HG03045 (cell line): ENCODE data around the gene DHTKD1.
"Not testable (repeated sequence)": the region's sequence is repeated elsewhere in the genome, so short reads cannot be mapped to it uniquely, and the experiment has no call there.

Experiments
- ATAC-seq: cut with Tn5 transposase; IDR thresholded peaks from one replicate; pipeline ENCODE4 v1.9.1; 2021; ENCODE audit warnings: mild to moderate bottlenecking, moderate library complexity; ENCODE audit not compliant: unreplicated experiment

The DHTKD1 gene

DNA sequence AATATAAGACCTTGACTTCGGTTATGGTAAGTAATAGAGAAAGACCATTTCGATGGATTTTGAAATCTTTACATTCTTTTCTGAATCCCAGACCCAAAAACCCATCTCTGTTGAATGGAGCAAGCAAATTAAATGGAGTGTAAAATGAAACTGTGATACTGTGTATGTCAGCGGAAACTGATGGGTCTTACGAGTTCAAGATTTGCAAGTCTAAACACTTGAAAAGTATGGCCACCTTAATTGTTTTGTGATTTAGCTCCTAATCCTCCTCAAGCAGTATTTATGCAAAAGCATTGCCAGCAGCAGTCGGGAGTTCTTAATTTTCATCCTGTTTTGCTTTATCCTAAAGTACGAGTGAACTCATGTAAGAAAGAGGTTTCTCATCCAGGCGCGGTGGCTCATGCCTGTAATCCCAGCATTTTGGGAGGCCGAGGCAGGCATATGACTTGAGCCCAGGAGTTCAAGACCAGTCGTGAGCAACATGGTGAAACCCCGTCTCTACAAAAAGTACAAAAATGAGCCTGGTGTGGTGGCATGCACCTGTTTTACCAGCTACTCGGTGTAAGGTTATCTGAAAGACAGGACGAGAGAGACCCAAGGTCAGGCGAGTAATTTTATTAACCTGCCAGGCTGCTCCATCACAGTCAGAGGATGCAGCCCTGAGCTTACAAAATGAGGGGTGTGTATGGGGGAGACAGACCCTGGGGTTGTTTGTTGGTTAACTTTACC lies 5.8 kb upstream of the DHTKD1 start:
- ATAC-seq: no peak

DNA sequence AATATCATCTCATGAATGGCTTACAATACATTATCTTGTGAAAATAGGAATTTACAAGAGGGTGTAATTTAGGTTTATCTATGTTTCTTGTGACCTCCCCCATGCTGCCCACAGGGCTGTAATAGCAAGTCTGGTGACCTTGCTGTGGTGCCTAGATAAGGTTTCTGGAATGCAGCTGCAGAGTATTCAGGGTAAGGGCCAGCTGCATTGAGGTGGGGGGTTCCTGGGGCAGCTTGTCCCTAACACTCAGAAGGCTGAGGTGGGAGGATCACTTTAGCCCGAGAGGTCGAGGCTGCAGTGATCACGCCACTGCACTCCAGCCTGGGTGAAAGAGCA lies 5.3 kb upstream of the DHTKD1 start:
- no peak for ATAC-seq

DNA sequence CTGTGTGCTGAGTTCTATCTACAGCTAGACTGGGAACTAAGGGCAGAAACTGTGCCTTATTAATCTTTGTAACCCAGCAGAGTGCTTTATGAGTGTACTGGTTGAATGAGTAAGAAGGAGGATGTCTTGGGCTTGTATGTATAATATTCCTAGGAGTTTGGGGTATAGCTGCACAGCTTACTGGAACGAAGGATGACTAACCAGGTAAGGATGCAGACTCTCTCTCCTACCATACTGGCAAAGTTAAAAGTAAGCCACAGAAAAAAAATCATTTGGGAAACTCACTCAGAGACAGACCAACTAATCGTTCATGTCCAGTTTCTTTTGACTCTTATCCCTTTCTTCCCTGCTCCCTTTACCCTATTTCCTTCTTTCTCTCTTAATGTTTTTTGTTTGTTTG lies 1.4 kb upstream of the DHTKD1 start:
- no peak for ATAC-seq

DNA sequence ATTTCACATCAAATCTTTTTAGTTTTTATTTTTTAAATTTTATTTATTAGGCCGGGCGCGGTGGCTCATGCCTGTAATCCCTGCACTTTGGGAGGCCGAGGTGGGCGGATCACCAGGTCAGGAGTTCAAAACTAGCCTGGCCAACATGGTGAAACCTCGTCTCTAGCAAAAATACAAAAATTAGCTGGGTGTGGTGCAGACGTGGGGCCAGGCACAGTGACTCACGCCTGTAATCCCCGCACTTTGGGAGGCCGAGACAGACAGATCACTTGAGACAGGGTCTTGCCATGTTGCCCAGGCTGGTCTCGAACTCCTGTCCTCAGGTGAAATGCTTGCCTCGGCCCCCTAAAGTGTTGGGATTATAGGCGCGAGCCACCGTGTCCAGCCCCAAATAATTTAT lies 2.7 kb downstream of the DHTKD1 start:
- ATAC-seq: not testable (repeated sequence)

DNA sequence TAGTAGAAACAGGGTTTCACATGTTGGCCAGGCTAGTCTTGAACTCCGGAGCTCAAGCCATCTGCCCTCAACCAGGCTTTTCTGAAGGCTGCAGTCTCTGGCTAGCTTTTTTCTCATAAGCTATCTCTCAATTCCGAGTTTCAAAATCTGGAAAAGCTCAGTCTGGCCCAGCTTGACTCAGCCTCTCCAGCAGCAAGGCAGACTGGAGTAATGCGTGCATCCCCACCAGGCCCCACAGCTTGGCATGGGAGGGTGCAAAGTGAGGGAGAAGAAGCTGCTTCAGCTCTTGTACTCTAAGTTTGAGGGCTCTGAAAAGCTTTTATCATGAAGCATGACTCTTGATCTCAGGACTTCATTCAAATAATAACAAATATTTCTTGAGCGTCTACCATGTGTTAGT lies 4.8 kb downstream of the DHTKD1 start:
- no peak for ATAC-seq

DNA sequence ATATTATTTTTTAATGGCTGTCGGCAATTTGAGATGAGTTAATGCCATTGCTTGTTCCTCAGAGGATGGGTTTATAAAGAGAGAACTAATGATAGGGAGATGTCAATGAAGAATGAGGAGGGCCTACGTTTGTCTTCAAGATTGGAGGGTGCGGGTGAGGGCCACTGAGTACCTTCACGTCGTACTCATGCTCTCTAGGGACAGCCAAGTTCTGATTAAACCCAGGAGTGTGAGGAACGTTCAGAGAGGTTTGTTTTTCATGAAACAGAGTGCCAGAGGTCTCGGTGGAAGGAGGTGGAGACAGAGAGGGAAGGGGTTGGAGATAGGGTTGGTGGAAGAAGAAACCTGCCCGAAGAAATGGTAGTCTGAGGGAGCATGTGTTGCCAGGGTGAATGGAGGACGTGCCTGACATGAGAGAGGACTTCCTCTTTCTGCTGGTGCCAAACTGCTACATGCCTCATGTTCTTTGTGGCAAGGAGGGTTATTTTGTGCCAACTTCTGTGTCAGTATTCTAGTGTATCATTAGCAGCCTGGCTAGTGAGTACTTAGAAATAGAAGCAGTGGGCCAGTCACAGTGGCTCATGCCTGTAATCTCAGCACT lies 8.9 kb downstream of the DHTKD1 start:
- ATAC-seq: no peak

DNA sequence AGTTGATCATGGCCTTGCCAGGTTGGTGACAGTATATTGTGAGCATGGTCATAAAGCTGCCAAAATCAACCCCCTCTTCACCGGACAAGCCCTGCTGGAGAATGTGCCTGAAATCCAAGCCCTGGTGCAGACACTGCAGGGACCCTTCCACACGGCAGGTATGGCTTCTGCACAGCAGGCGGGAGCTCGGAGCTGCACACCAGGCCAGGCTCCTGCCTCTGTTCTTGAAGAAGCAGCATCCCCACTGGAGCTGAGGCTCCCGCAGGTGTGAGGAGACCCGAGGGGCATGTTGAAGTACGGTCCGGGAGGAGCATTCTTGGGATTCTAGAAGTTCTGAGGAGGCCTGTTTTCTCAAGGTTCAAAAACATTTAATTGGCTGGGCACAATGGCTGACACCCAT lies 12.7 kb downstream of the DHTKD1 start:
- ATAC-seq: no peak

DNA sequence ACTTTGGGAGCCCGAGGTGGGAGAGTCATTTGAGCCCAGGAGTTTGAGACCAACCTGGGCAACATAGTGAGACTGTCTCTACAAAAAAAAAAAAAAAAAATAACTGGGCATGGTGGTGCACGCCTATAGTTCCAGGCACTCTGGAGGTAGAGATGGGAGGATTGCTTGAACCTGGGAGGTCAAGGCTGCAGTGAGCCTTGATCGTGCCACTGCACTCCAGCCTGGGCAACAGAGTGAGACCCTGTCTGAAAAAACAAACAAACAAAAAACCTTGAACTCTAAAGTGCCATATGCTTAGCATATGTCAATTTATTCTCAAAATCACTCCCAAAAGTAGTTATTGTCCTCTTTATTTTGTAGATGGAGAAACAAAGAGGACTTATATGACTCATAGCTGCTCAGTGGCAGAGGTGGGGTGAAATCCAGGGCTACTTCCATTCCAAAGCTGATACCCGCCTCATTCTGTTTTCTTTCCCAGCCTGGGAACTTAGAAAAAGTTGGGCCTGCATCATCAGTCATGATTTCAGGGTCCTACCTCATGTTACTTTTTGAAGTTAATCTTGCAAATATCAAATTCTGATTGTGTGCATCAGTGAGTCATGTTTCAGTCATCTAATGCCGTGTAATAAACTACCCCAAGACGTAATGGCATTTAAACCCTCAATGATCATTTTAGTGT lies 13.3 kb downstream of the DHTKD1 start:
- ATAC-seq: no peak

DNA sequence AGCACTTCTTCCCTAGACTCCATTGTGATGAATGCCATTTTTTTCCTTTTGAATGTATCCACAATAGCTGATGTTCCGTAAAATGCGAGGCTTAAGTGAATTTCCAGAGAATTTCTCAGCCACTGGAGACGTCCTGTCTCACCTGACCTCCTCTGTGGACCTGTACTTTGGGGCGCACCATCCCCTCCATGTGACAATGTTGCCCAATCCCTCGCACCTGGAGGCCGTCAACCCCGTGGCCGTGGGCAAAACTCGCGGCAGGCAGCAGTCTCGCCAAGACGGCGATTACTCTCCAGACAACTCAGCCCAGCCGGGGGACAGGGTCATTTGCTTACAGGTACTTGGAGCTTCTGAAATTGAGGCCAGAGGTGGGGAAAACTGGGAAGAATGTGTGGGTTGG lies 20.2 kb downstream of the DHTKD1 start:
- ATAC-seq: no peak

DNA sequence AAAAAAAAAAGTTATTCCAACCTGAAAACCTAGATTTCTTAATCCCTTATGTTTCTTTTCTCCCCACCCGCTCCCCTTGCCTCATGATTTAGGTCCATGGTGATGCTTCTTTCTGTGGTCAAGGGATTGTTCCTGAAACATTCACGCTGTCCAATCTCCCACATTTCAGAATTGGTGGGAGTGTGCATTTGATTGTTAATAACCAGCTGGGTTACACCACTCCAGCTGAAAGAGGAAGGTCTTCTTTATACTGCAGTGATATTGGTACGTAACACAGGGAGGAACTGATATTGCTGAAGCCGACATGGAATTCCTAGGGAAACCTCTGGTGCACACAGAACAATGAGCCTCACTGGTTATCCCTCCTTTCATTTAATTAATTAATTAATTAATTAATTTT lies 22.7 kb downstream of the DHTKD1 start:
- no peak for ATAC-seq

DNA sequence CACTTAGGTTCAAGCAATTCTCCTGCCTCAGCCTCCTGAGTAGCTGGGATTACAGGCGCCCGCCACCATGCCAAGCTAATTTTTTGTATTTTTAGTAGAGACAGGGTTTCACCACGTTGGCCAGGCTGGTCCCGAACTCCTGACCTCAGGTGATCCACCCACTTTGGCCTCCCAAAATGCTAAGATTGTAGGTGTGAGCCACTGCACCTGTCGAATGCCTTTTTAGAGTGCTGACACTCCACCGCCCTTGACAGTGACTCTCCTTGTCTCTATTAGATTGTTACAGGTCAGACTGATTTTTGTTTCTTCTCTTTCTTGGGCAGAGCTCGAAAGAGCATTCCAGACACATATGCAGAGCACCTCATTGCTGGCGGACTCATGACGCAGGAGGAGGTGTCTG lies 28.6 kb downstream of the DHTKD1 start:
- not testable (repeated sequence) for ATAC-seq

DNA sequence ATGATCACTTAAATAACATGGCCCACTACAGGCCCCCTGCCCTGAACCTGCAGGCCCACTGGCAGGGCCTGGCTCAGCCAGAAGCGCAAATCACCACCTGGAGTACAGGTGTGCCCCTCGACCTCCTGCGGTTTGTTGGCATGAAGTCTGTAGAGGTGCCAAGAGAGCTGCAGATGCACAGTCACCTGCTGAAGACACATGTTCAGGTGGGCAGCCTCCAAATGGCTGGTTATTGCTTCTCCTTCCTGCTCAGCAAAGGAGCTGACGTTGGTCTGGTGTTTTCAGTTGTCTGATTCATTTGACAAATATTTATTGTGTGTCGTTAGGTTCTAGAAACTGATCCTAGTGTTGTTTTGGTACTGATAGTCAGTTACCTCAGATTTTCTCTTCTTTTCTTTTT lies 29.0 kb downstream of the DHTKD1 start:
- no peak for ATAC-seq

DNA sequence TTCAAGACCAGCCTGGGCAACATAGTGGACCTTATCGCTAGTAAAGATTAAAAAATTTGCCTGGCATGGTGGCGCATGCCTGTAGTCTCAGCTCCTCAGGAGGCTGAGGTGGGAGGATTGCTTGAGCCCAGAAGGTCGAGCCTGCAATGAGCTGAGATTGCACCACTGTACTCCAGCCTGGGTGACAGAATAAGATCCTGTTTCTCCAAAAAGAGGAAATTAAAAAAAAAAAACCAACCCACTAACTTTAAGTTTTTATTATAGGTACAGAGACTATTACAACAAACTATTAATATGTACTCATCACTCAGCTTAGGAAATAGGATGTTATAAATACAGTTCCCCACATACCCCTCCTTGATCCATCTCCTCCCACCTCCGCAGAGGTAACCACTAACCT lies 30.2 kb downstream of the DHTKD1 start:
- ATAC-seq: no peak

DNA sequence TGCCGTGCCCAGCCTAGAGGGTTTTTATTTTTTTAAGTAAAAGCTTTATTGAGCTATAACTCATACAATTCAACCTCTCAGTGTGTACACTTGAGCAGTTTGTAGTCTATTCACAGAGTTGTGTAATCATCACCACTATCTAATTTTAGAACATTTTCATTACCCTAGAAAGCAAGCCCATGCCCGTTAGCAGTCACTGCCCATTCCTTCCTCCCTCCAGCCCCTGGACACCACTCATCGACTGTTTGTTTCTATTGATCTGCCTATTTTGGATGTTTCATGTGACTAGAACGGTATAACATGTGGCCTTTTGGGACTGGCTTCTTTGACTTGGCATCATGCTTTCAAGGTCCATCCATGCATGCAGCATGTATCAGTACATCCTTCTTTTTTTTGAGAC lies 35.0 kb downstream of the DHTKD1 start:
- no peak for ATAC-seq

DNA sequence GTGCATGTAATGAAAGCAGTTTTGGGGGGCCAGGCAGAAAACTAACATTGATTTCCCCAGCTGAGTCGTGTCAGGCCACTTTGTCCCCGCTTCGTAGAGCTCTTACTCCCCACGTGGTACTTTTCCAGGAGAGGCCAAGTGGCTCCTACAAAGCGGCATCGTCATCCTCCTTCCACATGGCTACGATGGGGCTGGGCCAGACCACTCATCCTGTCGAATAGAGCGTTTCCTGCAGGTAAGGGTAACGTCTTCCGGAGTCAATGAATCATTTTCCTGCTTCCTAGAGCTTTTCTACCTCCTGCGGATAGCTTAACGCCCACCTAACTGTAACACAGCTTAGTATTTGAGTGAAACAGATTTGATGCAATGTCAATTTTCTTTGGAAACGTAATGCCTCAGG lies 39.0 kb downstream of the DHTKD1 start:
- ATAC-seq: no peak

DNA sequence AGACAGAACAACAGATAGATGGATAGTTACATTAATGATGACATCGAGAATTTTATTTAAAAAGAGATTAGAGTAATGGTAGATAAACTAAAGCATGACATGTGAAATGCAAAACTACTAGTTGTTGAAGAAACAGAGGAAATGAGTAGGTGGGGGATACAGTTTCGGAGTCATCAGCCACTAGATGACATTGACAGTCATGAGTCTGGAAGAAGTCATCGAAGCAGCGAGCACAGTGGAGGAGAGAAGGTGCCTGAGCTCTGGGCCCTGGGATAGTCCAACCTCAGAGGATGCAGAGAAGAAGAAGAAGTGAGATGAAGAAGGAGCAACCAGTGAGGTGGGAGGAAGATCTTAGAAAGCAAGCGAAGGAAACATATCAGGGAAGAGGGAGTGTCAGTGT lies 40.5 kb downstream of the DHTKD1 start:
- no peak for ATAC-seq

DNA sequence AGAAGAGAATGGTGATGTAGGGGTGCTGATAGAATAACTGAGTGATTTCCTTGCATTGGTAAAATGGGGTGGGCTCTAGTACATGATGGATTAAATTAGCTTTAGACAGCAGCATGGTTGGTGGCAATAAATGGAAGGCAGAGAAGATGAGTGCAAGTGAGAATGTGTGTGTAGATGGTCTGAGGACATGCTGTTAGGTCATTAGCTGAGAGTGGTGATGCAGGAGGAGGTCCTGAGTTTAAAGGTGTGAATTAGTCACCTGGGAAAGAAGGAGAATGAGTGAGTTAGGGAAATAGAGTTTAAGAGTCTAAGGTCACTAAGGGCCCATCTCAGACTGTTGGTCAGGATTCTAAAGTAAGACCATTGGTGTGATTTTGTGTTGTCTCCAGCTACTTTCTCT lies 42.8 kb downstream of the DHTKD1 start:
- no peak for ATAC-seq

DNA sequence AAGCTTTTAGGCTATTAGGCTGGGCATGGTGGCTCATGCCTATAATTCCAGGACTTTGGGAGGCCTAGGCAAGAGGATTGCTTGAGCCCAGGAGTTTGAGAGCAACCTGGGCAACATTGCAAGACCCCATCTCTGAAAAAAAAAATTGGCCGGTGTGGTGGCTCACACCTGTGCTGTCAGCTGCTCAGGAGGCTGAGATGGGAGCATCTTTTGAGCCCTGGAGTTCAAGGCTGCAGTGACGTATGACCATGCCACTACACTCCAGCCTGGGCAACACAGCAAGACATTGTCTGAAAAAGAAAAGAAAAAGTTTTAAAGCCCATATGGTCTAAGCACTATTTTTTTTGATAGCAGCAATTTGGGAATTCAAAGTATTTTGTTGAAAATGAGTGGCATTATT lies 44.9 kb downstream of the DHTKD1 start:
- no peak for ATAC-seq

DNA sequence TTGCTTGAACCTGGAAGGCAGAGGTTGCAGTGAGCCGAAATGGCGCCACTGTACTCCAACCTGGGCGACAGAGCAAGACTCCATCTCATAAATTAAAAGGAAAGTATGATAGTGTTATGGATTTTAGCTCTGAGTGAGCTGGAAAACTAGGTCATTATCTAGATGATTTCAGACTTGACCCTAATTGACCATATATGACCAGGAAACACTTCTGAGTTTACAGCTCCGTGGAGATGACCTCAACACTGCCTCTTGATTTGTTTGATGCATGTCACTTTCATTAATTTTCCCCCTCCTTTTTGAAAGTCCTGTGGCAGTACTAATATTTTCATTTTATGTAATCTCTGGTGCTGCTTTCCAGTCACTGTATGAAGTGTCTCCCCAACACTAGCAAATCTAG lies 52.9 kb downstream of the DHTKD1 start:
- ATAC-seq: no peak

DNA sequence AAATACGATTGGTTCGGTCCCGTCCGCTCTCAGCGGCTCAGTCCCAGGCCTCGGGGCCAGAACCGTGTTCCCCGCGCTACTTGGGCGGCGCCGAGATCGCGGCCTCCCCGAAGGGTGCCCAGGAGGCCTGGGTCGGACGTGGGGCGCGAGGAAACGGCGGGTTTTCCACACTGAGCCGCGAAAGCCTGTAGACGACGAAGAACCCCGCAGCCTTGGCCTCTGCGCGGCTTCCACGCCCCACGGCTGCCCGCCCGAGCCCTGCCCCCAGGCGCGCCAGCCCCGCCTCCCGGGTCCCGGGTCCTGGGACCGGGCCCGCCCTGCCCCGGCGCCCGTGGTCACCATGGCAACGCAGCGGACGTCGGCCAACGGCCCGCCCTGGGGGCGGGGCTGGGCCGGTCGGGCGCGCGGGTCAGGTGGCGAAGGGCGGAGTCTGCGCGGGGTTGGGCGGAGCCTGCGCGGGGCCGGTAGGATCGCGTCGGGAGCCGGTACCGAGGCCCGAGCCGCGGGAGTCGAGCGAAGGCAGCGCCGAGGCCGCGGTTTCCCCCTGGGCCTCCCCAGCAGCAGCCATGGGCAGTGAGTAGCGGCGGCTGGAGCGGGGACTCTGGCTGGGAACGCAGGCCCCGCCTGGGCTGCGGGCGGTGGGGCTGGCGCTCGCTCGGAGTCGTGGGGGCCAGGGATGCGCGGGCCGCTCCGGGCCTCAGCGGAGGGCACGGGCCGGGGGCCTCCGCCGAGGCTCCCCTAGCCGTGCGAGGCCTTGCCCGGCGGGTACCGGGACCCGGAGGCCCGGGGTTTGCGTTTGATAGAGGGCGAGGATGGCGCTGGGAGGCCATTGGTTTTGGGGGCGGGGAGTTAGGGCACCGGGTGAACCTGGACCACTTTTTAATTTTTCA lies 60.7 kb downstream of the DHTKD1 start, which contains the start of gene SEC61A2:
TSS of gene SEC61A2 (plus strand) at position 456 of the 890 bp plus-strand sequence. CDS start at position 567, 111 bp downstream.
- peak; percentile 92 for ATAC-seq

DNA sequence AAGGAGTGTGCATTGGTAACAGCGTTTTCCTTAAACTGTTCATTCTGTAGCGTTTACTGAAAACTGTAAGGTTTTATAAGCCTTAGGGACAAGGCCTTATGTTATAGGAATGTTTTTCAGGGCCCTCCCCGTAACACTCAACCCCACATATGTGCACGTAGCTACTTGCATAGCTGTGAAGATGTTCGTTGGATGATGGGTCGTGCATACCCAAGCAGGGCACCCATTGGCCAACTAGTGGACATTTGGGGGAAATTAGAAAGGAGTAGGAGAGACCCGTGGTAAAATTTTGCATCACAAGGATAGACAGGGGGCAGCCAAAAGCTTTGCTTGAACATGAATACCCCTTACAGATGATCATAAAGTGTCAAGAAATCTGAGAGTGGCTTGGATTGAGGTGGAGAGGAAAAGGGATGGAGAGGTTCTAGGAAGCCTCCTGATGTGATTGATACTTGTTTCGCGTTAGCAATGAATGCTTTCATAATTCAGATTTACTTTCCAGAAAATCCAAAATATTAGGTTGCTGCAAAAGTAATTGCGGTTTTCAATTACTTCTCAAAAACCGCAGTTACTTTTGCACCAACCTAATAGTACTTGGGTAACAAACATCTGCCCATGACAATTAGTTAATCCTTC lies 61.6 kb downstream of the DHTKD1 start:
- no peak for ATAC-seq
